Effector CD4-positive, alpha-beta T cell (primary cell): ENCODE measurements around the gene SPDYC.
"Not testable (repeated sequence)": the region's sequence is repeated elsewhere in the genome, so short reads cannot be mapped to it uniquely, and the experiment has no call there.

Source experiments
- DNase-seq: peaks from one replicate; pipeline ENCODE4 v3.0.0-alpha.2; 2020

The SPDYC gene

GRCh38 chr11:65134240-65134951, 35.6 kb upstream of the SPDYC start, which contains the start of gene SYVN1:
Gene SYVN1, minus strand, starts transcription at chr11:65134519. Its CDS starts 918 bp downstream, at chr11:65133601.
- peak; percentile 88 for DNase-seq

GRCh38 chr11:65134952-65135632, 34.9 kb upstream of the SPDYC start:
- peak; percentile 82 for DNase-seq

- DNase-seq: no peak
Measured at GRCh38 chr11:65135633-65136145, 34.3 kb upstream of the SPDYC start.

GRCh38 chr11:65136515-65137096, 33.4 kb upstream of the SPDYC start:
- DNase-seq: no peak

- no peak for DNase-seq
Measured at GRCh38 chr11:65141896-65142494, 28.0 kb upstream of the SPDYC start.

GRCh38 chr11:65147352-65148075, 22.5 kb upstream of the SPDYC start:
- DNase-seq: no peak

- no peak for DNase-seq
Measured at GRCh38 chr11:65148657-65149056, 21.4 kb upstream of the SPDYC start.

- DNase-seq: not testable (repeated sequence)
Measured at GRCh38 chr11:65150131-65150508, 19.9 kb upstream of the SPDYC start.

- no peak for DNase-seq
Measured at GRCh38 chr11:65150509-65151299, 19.3 kb upstream of the SPDYC start.

GRCh38 chr11:65151331-65151899, 18.6 kb upstream of the SPDYC start:
- DNase-seq: no peak

- no peak for DNase-seq
Measured at GRCh38 chr11:65152122-65152521, 17.9 kb upstream of the SPDYC start.

- DNase-seq: no peak
Measured at GRCh38 chr11:65156256-65156655, 13.8 kb upstream of the SPDYC start.

- DNase-seq: no peak
Measured at GRCh38 chr11:65156926-65157325, 13.1 kb upstream of the SPDYC start.

- no peak for DNase-seq
Measured at GRCh38 chr11:65157336-65157735, 12.7 kb upstream of the SPDYC start.

- no peak for DNase-seq
Measured at GRCh38 chr11:65159012-65159411, 11.0 kb upstream of the SPDYC start.

- DNase-seq: no peak
Measured at GRCh38 chr11:65160643-65161042, 9.4 kb upstream of the SPDYC start.

- DNase-seq: no peak
Measured at GRCh38 chr11:65163684-65164083, 6.3 kb upstream of the SPDYC start.

- no peak for DNase-seq
Measured at GRCh38 chr11:65165410-65166317, 4.4 kb upstream of the SPDYC start.

- DNase-seq: no peak
Measured at GRCh38 chr11:65166893-65167292, 3.1 kb upstream of the SPDYC start.

- no peak for DNase-seq
Measured at GRCh38 chr11:65167656-65168055, 2.4 kb upstream of the SPDYC start.
